H1 (cell line): ENCODE results near the gene MRPL19. TPM values are rescaled to one million over a fixed set of nuclear protein-coding genes. Genes with fewer than 3 reads are reported as not detected.

ENCODE experiments used
- POLR2A ChIP-seq, 2 experiments: IDR thresholded peaks; 1 replicate in 1 of 2; 2 replicates in 1 of 2; pipeline ENCODE4 v1.6.1; 2011; ENCODE audit warnings: low read depth in 2 of 2, low read length in 2 of 2, mild to moderate bottlenecking in 2 of 2; ENCODE audit errors: control extremely low read depth in 1 of 2
- ZNF274 ChIP-seq: IDR thresholded peaks from 2 replicates; pipeline ENCODE4 v1.7.0; 2012; ENCODE audit warnings: low read length, borderline replicate concordance; ENCODE audit errors: extremely low read depth
- polyA plus RNA-seq, 7 experiments: library from polyadenylated mRNA; depleted of rRNA in 3 of 7; stranded (reverse) in 5 of 7; unstranded in 2 of 7; fragments of >200 nt in 5 of 7; fragments of 200-250 nt in 2 of 7; gene quantifications; 1 replicate in 5 of 7; 2 replicates in 1 of 7; 4 replicates in 1 of 7; pipeline versions ENCODE4 v1.2.1 to v1.2.3, GENCODE V29; 2011 to 2013; ENCODE audit warnings: missing spikeins in 2 of 7, mixed read lengths in 2 of 7
- total RNA-seq: library from RNA; stranded (reverse); fragmentation: NEBNext Ultra II Directional; extraction: Animal tissue kit (Norgen Biotek cat#: 25700); gene quantifications from 2 replicates; pipeline ENCODE4 v1.2.1, GENCODE V29; 2021

Gene MRPL19
- total and polyA plus RNA-seq, 2 of the 8 experiments (the other 6 are each of a cell fraction or from before 2014, with no cell fraction given): 18.1 to 75.2 TPM

DNA sequence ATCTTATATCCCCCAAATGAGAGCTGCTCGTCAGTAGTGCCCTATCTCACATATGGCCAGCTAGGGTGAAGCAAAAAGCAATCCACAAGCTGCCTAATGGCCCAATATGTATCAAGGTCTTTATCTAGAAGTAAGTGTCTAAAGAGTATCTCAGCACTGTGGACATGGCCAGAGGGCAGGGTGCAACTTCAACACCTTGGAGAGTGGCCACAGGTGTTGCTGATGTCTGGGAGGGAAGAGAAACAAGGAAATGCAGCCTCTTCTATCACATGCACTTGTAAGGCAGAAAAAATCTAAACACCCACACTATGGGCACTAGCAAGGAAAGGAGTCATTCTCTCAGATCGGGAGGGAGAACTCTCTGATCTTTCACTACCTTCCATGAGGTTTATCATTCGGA lies 23.7 kb upstream of the MRPL19 start (continued):
- TF ChIP-seq ZNF274 (no peak), POLR2A (IDR thresholded peaks at IDR 0.05; ENCODE audit: control extremely low read depth in 1 of 2, low read depth in 2 of 2, low read length in 2 of 2) (no peak)
